NCI-H2029 (cell line): ENCODE data around the gene TUFT1.

Experiments used
- DNase-seq: peaks from one replicate; lab custom pipeline; 2025; lab: John Stamatoyannopoulos, UW

The TUFT1 gene, protein sequence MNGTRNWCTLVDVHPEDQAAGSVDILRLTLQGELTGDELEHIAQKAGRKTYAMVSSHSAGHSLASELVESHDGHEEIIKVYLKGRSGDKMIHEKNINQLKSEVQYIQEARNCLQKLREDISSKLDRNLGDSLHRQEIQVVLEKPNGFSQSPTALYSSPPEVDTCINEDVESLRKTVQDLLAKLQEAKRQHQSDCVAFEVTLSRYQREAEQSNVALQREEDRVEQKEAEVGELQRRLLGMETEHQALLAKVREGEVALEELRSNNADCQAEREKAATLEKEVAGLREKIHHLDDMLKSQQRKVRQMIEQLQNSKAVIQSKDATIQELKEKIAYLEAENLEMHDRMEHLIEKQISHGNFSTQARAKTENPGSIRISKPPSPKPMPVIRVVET

DNA sequence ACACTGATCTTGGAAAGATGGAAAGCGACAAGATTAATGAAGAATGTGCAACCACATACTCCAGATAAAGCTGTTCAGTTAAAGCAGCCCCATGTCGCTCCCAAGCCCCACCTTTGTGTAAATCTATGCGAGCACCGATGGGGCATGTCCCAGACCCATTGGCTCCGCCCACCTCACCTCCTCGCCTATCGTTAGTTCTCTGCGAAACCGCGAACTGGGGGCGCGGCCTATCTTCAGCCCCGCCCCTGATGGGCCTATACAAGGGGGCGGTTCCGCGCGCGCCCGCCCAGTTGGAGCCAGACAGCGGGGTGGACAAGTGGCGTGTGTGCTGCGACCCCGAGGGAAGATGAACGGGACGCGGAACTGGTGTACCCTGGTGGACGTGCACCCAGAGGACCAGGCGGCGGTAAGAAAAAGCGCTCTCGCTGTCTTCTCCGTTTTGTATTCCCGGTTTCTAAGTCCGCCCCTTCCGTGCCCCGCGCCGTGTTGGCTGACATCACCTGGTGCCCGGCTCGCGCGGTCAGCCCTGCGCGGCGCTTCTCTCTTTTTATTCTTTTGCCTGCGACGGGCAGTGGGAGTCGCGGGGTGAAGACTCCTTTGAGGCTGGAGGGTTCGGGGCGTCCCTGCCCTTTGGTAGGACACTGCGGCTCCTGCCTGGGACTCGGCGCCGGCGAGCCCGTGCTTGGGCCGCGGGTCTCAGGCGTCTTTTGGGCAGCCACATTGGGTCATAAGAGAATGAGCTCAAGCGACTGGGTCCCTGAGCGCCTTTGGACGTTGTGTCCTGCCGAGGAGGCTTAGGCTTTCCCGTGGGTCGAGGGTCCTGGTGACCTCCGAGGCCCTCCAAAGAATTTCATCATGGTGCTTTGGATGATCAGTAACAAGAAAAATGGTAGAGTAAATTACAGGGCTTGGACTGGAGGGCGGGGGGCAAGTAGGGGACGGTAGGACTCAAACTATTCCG, at the start of gene TUFT1:
Gene TUFT1, plus strand, starts transcription at position 289 of the 961 bp plus-strand sequence. Its CDS starts 58 bp downstream, at position 347.
- DNase-seq = peak; percentile 97

DNA sequence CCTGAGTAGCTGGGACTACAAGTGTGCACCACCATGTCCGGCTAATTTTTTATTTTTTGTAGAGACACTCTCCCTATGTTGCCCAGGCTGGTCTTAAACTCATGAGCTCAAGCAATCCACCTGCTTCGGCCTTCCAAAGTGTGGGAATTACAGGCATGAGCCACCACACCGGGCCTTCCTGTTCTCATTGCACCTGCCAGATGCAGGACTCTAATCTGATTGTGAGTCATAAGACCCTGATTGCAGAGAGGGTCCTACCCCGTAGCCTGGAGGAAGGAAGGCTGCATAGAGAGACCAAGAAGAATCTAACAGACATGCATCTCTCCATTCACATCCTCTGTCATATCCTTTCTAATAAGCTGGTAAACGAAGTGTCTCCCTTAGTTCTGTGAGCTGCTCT, 48.5 kb upstream of the TUFT1 start:
- DNase-seq = no peak

- DNase-seq = peak; percentile 56
Observed at GRCh38 chr1:151492120-151492519, 48.0 kb upstream of the TUFT1 start.

- DNase-seq = no peak
Observed at GRCh38 chr1:151493042-151493441, 47.1 kb upstream of the TUFT1 start.

DNA sequence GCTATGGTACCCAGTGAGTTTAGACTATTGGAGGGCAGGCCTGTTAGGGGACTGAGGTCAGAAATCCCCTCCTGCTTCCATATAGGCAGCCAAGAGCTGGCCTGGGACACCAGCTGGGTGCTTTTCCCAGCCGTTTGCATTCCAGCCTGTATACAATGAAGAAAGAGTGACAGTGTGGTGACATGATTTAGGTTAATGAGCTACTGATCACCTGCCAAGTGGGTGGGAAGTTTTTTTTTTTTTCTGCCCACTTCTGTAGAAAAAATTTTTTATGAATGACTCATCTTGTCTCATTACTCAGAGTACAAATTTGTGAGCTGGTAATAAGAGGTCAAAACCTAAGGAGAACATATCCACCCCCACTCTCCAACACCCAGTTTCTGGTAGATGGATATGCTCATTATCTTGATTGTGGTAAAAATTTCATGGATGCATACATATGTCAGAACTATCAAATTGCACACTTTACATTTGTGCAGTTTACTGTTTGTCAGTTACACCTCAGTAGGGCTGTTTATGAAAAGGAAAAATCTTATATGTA, 45.3 kb upstream of the TUFT1 start:
- DNase-seq = peak; percentile 33

DNA sequence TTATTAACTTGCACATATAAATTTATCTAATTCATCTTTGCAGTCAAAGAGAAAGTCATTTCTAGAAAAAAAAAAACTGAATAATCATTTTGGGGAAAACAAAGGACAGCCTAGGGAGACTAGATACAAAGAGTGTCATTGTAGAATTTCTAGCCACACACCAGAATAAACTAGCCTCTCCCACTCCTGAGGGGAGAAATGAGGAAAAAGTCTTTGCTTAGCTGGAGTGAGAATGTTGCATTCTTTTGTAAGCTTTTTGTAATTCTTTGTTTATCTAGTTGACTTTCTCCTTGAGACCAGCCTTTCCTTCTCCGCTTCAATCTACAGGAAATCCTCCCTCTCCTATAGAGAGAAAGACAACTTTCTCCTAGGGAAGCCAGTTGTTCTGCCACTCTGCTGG, 44.8 kb upstream of the TUFT1 start:
- no peak for DNase-seq

DNA sequence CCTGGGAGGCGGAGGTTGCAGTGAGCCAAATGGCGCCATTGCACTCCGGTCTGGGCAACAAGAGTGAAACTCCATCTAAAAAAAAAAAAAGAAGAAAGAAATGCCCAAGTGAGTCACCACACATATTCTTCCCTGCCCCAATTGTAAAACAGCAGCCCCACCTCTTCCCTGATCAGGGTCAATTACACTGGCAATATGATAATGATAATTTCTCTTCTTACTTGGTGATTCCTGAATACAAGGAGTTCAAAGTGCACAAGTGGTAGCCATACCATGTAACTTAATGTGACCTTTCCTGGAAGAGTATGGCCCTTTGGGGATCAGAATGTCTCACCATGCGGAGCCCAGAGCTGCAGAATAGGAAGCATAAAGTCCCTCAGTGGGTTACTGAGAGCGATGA, 40.7 kb upstream of the TUFT1 start:
- no peak for DNase-seq

- no peak for DNase-seq
Observed at GRCh38 chr1:151499930-151500329, 40.2 kb upstream of the TUFT1 start.

DNA sequence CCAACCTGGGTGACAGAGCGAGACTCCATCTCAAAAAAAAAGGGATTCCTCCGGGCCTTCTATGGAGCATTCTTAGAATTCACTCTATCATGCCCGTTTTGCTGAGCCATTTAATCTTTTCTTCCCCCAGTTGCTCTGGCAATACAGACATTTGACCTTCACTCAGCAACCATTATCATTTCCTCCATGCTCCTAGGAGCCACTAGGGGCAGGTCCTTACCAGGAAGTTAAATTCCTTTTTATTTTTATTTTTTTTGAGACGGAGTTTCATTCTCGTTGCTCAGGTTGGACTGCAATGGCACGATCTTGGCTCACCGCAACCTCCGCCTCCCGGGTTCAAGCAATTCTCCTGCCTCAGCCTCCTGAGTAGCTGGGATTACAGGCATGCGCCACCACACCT, 38.6 kb upstream of the TUFT1 start:
- peak; percentile 31 for DNase-seq

- no peak for DNase-seq
Observed at GRCh38 chr1:151502035-151502700, 37.9 kb upstream of the TUFT1 start.

GRCh38 chr1:151502859-151503780, 37.0 kb upstream of the TUFT1 start:
- no peak for DNase-seq

DNA sequence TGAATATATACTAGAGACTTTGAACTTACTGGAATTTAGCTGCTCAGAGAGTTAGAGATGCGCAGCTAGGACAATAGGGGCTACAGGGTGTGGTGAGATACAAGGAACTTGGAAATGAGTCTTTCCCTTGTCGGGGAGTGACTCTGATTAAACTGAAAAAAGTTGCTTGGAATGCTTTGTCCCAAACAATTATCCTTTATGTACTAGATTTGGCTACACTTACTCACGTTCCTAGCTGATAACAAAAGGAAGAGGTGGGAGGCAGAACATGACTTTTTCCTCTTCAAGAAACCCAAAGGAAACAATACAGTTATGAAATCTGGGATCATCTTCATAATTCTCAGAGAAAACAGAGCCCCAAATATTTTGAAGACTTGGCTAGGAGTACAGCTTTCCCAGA, 35.9 kb upstream of the TUFT1 start:
- DNase-seq = no peak

DNA sequence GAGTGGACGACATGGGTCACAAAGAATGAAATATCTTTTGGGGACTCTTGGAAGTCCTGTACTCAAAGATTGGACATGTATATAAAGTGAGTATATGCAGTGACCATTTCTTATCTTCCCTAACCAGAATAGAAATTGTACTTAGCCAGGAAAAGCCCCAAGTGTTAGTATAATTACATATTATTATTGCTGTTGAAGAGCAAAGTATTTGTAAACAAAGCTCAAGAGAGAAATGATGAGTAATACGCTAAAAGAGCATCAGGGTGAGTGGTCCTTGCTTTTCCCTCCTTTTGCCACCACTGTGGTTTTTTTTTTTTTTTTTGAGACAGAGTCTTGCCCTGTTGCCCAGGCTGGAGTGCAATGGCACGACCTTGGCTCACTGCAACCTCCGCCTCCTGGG, 35.4 kb upstream of the TUFT1 start:
- no peak for DNase-seq

DNA sequence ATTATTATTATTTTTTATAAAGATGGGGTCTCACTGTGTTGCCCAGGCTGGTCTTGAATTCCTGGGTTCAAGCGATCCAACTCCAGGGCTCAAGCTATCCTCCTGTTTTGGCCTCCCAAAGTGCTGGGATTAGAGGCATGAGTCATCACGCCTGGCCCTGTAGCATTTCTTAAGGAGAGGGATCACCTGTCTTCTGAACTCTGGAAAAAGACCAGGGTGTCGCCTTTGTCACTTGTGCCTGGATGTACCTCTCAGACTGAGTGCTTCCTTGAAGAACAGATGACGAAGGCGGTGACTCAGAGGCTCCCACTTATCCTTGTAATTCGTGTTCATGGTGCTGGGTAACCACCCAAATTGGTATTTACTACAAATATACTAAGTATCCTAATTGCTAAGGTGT, 31.3 kb upstream of the TUFT1 start:
- no peak for DNase-seq

DNA sequence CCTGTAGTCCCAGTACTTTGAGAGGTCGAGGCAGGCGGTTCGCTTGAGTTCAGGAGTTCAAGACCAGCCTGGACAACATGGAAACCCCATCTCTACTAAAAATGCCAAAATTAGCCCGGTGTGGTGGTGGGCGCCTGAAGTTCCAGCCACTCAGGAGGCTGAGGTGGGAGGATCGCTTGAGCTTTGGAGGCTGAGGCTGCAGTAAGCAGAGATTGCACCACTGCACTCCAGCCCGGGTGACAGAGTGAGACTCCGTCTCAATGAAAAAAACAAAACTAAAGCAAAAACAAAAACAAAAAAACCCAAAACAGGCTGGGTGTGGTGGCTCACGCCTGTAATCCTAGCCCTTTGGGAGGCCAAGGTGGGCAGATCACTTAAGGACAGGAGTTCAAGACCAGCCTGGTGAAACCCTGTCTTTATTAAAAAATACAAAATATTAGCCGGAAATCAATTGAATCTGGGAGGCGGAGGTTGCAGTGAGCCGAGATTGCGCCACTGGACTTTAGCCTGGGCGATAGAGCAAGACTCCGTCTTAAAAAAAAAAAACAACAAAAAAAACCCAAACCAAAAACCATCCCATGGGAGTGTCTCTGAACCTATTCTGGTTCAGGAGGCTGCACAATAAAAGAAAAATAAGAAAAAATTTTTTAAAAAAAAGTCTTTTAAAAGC, 30.6 kb upstream of the TUFT1 start:
- DNase-seq = no peak

DNA sequence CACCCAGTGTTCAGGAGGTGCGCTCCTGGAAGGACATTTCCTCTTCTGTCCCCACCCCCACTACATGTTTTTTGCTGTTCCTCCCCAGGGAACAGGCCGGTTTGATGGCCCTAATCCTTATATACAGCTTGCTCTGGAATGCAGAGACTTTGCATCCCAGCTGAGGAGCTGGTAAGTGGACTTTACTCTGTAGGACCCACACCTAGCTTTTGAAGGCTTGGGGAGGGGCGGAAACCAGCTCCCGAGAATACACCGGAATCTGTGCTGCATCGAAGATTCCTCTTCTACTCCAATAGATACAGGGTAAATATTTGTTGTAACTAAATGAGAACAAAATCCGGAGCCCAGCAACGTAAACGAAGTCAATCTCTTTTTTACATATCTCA, 30.1 kb upstream of the TUFT1 start:
- DNase-seq = no peak

DNA sequence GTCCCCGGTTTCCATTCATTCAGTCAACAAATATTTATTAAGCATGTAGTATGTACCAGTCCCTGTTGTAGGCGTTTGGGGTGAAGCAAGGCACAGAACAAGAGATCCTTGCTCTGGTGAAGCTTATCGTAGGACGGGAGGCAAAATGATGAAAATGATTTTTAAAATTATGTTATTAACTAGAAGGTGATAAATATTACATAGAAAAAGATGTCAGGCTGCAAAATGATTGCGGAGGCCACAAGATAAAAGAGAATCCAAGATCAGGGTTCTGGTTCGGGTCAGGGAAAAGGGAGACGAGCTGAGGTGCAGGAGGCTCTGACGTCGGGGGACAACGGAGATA, 29.5 kb upstream of the TUFT1 start:
- DNase-seq = no peak

- peak; percentile 89 for DNase-seq
Observed at GRCh38 chr1:151510957-151511635, 29.0 kb upstream of the TUFT1 start, which contains the start of gene CGN. CGN (plus strand) TSS chr1:151511387; CDS start chr1:151518520, 7,133 bp downstream.

DNA sequence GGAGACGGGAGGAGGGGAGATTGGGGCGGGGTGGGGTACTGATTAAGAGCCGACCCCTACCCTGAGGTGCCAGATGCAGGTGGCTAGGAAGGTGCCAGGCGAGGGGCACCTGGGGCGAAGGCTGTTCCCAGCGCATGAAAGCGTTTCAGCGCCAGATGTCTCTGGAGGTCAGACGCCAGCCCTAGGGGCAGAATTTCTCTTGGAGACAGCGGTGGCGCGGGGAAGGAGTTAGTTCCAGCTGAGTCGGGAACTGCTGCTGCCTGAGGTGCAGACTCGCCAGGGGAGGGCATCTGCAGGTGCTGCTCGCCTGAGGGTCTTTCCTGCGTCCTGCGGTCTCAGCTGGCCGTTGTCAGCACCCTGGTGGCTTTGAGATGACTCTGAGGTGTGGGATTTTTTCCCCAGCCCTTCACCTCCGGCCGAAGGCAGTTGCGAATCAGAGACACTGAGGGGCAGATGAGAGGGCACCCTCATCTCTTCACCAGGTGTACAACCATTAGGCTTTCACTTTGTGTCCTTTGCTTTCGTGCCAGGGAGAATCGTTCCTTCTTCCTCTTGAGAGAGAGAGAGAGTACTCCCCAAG, 28.4 kb upstream of the TUFT1 start:
- DNase-seq = peak; percentile 12

GRCh38 chr1:151512326-151512725, 27.8 kb upstream of the TUFT1 start:
- DNase-seq = no peak
